Right forelimb (tissue), 1 donor: ENCODE data around the gene TUBGCP6.

Experiments
- DNase-seq: peaks from one replicate; pipeline ENCODE4 v3.0.0-alpha.2; 2018

Gene TUBGCP6

GRCh38 chr22:50222508-50222907 is 22.3 kb downstream of the TUBGCP6 start:
- no peak for DNase-seq

- DNase-seq, result no peak
Observed at GRCh38 chr22:50221410-50222300, 23.2 kb downstream of the TUBGCP6 start.

- no peak for DNase-seq
Observed at GRCh38 chr22:50220603-50221409, 24.0 kb downstream of the TUBGCP6 start.

- DNase-seq, result no peak
Observed at GRCh38 chr22:50219800-50220602, 24.8 kb downstream of the TUBGCP6 start.

- peak; percentile 80 for DNase-seq
Observed at GRCh38 chr22:50218996-50219727, 25.7 kb downstream of the TUBGCP6 start.

- DNase-seq, result no peak
Observed at GRCh38 chr22:50218153-50218995, 26.4 kb downstream of the TUBGCP6 start.

- DNase-seq, result no peak
Observed at GRCh38 chr22:50217543-50218152, 27.2 kb downstream of the TUBGCP6 start.

GRCh38 chr22:50216684-50217520 is 27.9 kb downstream of the TUBGCP6 start:
- no peak for DNase-seq

- DNase-seq, result no peak
Observed at GRCh38 chr22:50216055-50216683, 28.7 kb downstream of the TUBGCP6 start.

GRCh38 chr22:50215297-50216054 is 29.3 kb downstream of the TUBGCP6 start:
- no peak for DNase-seq

GRCh38 chr22:50213263-50213662 is 31.6 kb downstream of the TUBGCP6 start:
- no peak for DNase-seq

GRCh38 chr22:50211147-50211546 is 33.7 kb downstream of the TUBGCP6 start:
- DNase-seq, result no peak

GRCh38 chr22:50210378-50211139 is 34.3 kb downstream of the TUBGCP6 start:
- DNase-seq, result peak; percentile 41

- DNase-seq, result peak; percentile 76
Observed at GRCh38 chr22:50209893-50210292, 34.9 kb downstream of the TUBGCP6 start.

- DNase-seq, result no peak
Observed at GRCh38 chr22:50208939-50209892, 35.6 kb downstream of the TUBGCP6 start.

GRCh38 chr22:50208430-50208938 is 36.3 kb downstream of the TUBGCP6 start:
- peak; percentile 44 for DNase-seq
